C4-2B (cell line): Measurements from ENCODE around the gene FOXF1.

ENCODE experiments used
- ZFX ChIP-seq: fragments of 450-650 bp; IDR thresholded peaks from 2 replicates; pipeline ENCODE4 v1.6.1; 2017
- TF ChIP-seq, protein P1 (sequence below): fragments of 450-650 bp; conservative IDR thresholded peaks from 2 replicates; pipeline ENCODE4 v1.5.1; 2017; ENCODE audit warnings: mild to moderate bottlenecking

- TF ChIP-seq, protein P1, sequence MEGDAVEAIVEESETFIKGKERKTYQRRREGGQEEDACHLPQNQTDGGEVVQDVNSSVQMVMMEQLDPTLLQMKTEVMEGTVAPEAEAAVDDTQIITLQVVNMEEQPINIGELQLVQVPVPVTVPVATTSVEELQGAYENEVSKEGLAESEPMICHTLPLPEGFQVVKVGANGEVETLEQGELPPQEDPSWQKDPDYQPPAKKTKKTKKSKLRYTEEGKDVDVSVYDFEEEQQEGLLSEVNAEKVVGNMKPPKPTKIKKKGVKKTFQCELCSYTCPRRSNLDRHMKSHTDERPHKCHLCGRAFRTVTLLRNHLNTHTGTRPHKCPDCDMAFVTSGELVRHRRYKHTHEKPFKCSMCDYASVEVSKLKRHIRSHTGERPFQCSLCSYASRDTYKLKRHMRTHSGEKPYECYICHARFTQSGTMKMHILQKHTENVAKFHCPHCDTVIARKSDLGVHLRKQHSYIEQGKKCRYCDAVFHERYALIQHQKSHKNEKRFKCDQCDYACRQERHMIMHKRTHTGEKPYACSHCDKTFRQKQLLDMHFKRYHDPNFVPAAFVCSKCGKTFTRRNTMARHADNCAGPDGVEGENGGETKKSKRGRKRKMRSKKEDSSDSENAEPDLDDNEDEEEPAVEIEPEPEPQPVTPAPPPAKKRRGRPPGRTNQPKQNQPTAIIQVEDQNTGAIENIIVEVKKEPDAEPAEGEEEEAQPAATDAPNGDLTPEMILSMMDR: no peak
- no peak for TF ChIP-seq ZFX
Measured at GRCh38 chr16:86461037-86461436, 49.3 kb upstream of the FOXF1 start.
